HFF-Myc (cell line): ENCODE measurements around the gene SIK2.

Experiments
- DNase-seq: peaks from one replicate; pipeline ENCODE4 v3.0.0-alpha.2; 2011; ENCODE audit warnings: low read depth; ENCODE audit errors: extremely low read depth
- H3K4me3 ChIP-seq: replicated peaks from 2 replicates; pipeline ENCODE4 v1.5.1; 2011; ENCODE audit warnings: low read depth, mild to moderate bottlenecking, control low read depth, low read length
- CTCF ChIP-seq: IDR thresholded peaks from 2 replicates; pipeline ENCODE4 v1.5.1; 2012; ENCODE audit warnings: mild to moderate bottlenecking, low read depth, low read length, control low read depth; ENCODE audit errors: missing control alignments

SIK2 gene

GRCh38 chr11:111691176-111691575, 88.9 kb downstream of the SIK2 start:
- TF ChIP-seq CTCF, result no peak
- DNase-seq, result no peak
- H3K4me3 ChIP-seq, result no peak overlapping the region

DNA sequence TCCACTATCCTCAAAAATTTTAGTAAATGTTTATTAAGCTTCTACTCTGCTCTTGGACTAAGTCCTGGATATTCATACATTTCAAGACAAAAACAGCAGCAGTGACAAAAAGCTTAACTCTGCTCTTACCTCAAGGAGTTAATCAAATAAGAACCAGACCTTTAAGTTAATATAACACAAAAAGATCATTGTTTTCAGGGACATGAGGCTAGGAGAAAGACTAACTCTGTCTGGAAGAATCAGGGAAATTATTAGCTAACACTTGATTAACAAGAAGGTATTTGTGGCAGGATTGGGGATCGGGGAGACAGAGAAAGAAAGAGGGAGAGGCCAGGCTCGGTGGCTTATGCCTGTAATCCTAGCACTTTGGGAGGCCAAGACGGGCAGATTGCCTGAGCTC, 89.5 kb downstream of the SIK2 start:
- TF ChIP-seq CTCF, result no peak
- DNase-seq, result no peak
- H3K4me3 ChIP-seq, result no peak overlapping the region

- no peak for TF ChIP-seq CTCF
- no peak for DNase-seq
Measured at GRCh38 chr11:111693224-111693937, 91.1 kb downstream of the SIK2 start.

GRCh38 chr11:111694851-111695250, 92.6 kb downstream of the SIK2 start:
- no peak for TF ChIP-seq CTCF
- DNase-seq, result no peak
- no peak overlapping the region for H3K4me3 ChIP-seq

More at GRCh38 chr11:111693224-111693937, 91.1 kb downstream of the SIK2 start:
- H3K4me3 ChIP-seq, result no peak overlapping the region

GRCh38 chr11:111696556-111696955, 94.3 kb downstream of the SIK2 start:
- no peak for DNase-seq
- no peak for TF ChIP-seq CTCF
- H3K4me3 ChIP-seq, result no peak overlapping the region

DNA sequence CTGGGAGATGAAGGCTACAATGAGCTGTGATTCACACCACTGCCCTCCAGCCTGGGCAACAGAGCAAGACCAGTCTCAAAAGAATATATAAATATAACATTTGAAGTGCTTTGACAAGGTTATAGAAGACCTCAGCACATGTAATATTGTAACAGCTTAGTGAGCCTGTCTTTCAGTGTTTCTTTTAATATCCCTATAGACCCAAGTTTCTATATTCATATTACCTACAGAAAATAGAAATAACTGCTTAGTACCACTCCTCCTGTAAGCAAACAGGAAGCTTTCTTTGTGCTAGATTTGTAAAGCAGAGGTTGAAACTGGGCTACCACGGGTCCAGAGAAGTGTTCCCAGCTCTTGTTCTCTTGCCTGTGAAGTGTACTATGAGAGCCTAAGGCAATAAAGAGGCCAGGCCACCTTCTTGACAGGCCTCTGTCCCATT, 95.7 kb downstream of the SIK2 start:
- DNase-seq, result no peak
- no peak overlapping the region for H3K4me3 ChIP-seq
- TF ChIP-seq CTCF, result no peak
